GM06990 (cell line): Measurements from ENCODE around the gene GPRIN1.
A peak's percentile ranks its signal among the peaks of the same experiment; 100 is the strongest.

ENCODE experiments used
- DNase-seq: peaks from one replicate; pipeline ENCODE4 v3.0.0-alpha.2; 2011; ENCODE audit not compliant: insufficient read length; ENCODE audit errors: extremely low read depth
- H3K27me3 ChIP-seq: replicated peaks from 2 replicates; pipeline ENCODE4 v1.6.0; 2011; ENCODE audit warnings: low read length; ENCODE audit not compliant: control insufficient read depth, insufficient read depth
- H3K36me3 ChIP-seq: 2 replicates; pipeline ENCODE4 v1.5.1; 2011; ENCODE audit warnings: low read length; ENCODE audit not compliant: control insufficient read depth, insufficient read depth
- H3K4me3 ChIP-seq: replicated peaks from 2 replicates; pipeline ENCODE4 v1.5.1; 2011; ENCODE audit warnings: low read depth, mild to moderate bottlenecking, control low read depth, low read length
- CTCF ChIP-seq: IDR thresholded peaks from 2 replicates; pipeline ENCODE4 v1.5.1; 2011; ENCODE audit warnings: low read length, control low read depth, mild to moderate bottlenecking, inconsistent platforms; ENCODE audit not compliant: insufficient read depth, poor library complexity, severe bottlenecking

Gene GPRIN1

GRCh38 chr5:176619203-176619568 is 9.2 kb upstream of the GPRIN1 start:
- peaks cover 1% of the 10 kb centered on the region; the same call in 1 of the 2 replicates for H3K27me3 ChIP-seq
- peak; percentile 72 for DNase-seq
- peak; percentile 21 for TF ChIP-seq CTCF
- H3K36me3 ChIP-seq, result no peaks in the 10 kb centered on the region
- no peak overlapping the region for H3K4me3 ChIP-seq

- no peak overlapping the region for H3K4me3 ChIP-seq
- no peak for TF ChIP-seq CTCF
- H3K27me3 ChIP-seq, result peaks cover 1% of the 10 kb centered on the region; the same call in 1 of the 2 replicates
- H3K36me3 ChIP-seq, result no peaks in the 10 kb centered on the region
- DNase-seq, result no peak
Measured at GRCh38 chr5:176618783-176619182, 8.8 kb upstream of the GPRIN1 start.

- TF ChIP-seq CTCF, result no peak
- no peak for DNase-seq
- Histone ChIP-seq H3K27me3 (peaks cover 1% of the 10 kb centered on the region; the same call in 1 of the 2 replicates), H3K36me3 (no peaks in the 10 kb centered on the region), H3K4me3 (no peak overlapping the region)
Measured at GRCh38 chr5:176616511-176616910, 6.6 kb upstream of the GPRIN1 start.

DNA sequence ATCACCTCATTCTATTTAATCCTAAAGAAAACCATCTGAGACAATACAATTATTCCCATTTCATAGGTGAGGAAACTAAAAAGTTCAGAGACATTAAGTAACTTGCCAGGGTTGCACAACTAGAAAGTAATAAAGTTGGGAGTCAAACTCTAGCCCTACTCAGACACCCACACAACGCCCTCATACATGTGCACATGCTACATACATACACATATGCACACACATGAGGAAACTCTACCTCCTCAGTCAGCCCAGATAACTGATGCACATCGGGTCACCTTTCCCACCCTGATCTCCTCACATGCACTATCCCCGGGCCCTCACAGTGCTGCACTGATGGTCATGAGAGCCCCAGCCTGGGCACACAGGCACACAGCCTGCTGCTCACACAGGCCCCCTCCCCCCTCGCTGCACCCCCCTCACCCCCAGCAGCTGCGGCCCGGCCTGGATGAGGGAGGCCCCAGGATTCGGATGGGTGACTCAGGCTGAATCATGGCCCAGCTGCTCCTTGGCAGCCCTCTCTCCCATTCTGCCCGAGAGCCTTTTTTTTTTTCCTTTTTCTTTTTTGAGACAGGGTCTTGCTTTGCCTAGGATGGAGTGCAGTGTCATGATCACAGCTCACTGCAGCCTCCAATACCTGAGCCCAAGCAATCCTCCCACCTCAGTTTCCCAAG is 5.0 kb upstream of the GPRIN1 start:
- no peak for TF ChIP-seq CTCF
- Histone ChIP-seq H3K4me3 (no peak overlapping the region), H3K27me3 (peaks cover 1% of the 10 kb centered on the region; the same call in 1 of the 2 replicates), H3K36me3 (no peaks in the 10 kb centered on the region)
- DNase-seq, result no peak

GRCh38 chr5:176612855-176613254 is 2.9 kb upstream of the GPRIN1 start:
- H3K36me3 ChIP-seq, result no peaks in the 10 kb centered on the region
- H3K27me3 ChIP-seq, result no peaks in the 10 kb centered on the region; the same call in 1 of the 2 replicates
- no peak overlapping the region for H3K4me3 ChIP-seq
- TF ChIP-seq CTCF, result no peak
- no peak for DNase-seq
